Measurements from ENCODE around the gene RASGEF1B. TPM values are rescaled to one million over a fixed set of nuclear protein-coding genes. Genes with fewer than 3 reads are reported as not detected.
A peak's percentile ranks its signal among the peaks of the same experiment; 100 is the strongest.

The RASGEF1B gene
- total RNA-seq, 1 donor from 2014 or later, result 45.1 TPM

DNA sequence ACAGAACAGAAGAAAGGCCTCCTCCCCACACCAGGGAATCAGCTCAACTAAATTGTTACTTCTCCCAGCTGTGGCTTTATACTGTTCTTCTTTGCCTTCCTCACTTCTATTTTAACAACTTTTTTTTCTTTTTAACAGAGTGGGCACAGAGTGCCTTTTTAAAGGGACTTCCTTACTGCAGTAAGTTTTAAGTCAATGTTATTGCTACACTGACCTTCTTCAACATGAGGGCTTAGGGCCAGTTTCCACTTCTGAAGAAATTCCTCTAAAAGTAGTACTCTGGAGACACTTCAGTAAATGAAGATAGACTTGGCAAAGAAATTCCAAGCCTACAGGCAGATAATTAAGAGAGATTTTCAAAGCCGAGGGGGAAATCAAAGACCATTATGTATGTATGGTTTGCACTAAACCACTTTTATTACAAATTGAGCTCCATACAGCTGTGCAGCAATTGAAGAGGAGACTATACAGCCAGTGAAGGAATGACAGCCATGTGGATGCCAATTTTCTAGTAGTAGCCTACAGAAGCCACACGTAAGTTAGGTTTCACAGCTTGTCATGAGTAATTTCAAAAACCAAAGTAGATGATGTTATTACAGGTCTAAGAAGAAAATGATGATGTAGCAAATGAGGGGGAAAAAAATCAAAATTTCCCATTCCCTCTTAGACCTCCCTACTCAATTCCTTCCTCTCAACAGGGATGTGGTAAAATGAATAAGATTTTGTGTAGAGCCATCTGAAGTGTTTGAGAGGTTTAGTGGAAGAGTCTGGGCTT, 36.9 kb upstream of the RASGEF1B start:
- intact Hi-C loops (cut with DNase I), result no loop called here
- no peaks in the 10 kb centered on the region for H3K36me3 ChIP-seq
- ATAC-seq, result peak; percentile 24

GRCh38 chr4:81507530-81507929, 35.8 kb upstream of the RASGEF1B start:
- Histone ChIP-seq H3K9me3 (no peaks in the 10 kb centered on the region), H3K27ac (peak overlapping the region; percentile 64), H3K27me3 (no peaks in the 10 kb centered on the region), H3K4me1 (peaks cover 43% of the 10 kb centered on the region), H3K4me3 (no peak overlapping the region), H3K36me3 (no peaks in the 10 kb centered on the region)
- ATAC-seq (no peak), DNase-seq (no peak)
- intact Hi-C loops (cut with DNase I), result no loop called here
- no peak for TF ChIP-seq CTCF (IDR thresholded peaks at IDR 0.05)

More for the DNA sequence above, 36.9 kb upstream of the RASGEF1B start:
- Histone ChIP-seq H3K4me1 (peaks cover 43% of the 10 kb centered on the region), H3K4me3 (no peak overlapping the region), H3K9me3 (no peaks in the 10 kb centered on the region), H3K27me3 (no peaks in the 10 kb centered on the region), H3K27ac (peak overlapping the region; percentile 64)
- DNase-seq, result no peak
- no peak for TF ChIP-seq CTCF (IDR thresholded peaks at IDR 0.05)

GRCh38 chr4:81506731-81507130, 35.0 kb upstream of the RASGEF1B start:
- ATAC-seq (no peak), DNase-seq (no peak)
- Histone ChIP-seq H3K9me3 (no peaks in the 10 kb centered on the region), H3K27ac (peak overlapping the region; percentile 86), H3K4me3 (no peak overlapping the region), H3K27me3 (no peaks in the 10 kb centered on the region), H3K4me1 (peaks cover 43% of the 10 kb centered on the region), H3K36me3 (no peaks in the 10 kb centered on the region)
- intact Hi-C loops (cut with DNase I), result no loop called here
- no peak for TF ChIP-seq CTCF (IDR thresholded peaks at IDR 0.05)

DNA sequence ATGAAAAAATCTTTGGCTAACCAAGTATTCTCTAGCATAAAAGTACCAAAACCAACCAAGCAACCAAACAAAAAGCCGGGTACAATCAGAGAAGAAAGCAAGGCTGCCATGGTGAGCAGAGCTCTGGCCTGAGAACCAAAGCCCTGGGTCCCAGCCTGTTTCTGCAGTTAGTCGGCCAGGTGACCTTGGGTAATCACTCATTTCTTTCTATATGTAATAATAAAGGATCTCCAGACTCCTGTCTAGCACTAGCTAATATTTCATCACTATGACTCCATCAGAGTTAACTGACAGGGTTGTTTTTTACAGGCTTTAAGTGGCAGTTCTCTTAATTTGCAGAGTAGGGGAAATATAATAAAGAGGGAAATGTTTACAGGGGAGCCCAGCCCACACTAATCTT, 34.0 kb upstream of the RASGEF1B start:
- ATAC-seq (no peak), DNase-seq (no peak)
- Histone ChIP-seq H3K4me1 (peaks cover 43% of the 10 kb centered on the region), H3K27me3 (no peaks in the 10 kb centered on the region), H3K9me3 (no peaks in the 10 kb centered on the region), H3K4me3 (peak overlapping the region; percentile 14), H3K27ac (peak overlapping the region; percentile 86), H3K36me3 (no peaks in the 10 kb centered on the region)
- intact Hi-C loops (cut with DNase I), result no loop called here
- TF ChIP-seq CTCF (IDR thresholded peaks at IDR 0.05), result no peak

DNA sequence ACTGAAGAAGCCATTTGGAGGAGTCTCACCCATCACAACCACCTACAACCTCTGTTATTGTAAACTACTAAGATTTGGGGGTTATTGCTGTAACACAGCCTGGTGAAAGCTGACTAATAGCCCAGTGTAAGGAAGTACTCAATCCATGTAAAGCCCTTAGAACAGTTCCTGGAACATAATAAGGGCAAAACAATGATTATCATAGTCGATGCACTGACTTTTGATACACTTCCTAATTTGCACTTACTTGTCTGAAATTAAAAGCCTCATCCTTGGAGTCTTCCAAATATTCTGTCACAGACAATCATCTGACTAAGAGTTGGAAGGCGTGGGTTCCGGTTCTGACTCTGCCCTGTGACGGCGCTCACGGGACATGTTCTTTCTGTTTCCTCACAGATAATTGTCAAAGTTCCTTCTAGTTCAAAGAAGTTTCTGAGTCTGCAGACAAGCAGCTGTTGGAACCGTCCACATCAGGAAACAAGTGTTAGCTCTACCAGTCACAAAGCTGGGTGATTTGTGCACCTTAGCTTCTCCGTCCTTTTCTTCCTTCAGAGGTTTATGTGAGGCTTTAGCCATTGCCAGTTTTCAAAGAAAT, 33.4 kb upstream of the RASGEF1B start:
- peak; percentile 84 for DNase-seq
- H3K27me3 ChIP-seq, result no peaks in the 10 kb centered on the region
- peak; percentile 81 for ATAC-seq
- peaks cover 43% of the 10 kb centered on the region for H3K4me1 ChIP-seq
- TF ChIP-seq CTCF (IDR thresholded peaks at IDR 0.05), result peak; percentile 9
- no peaks in the 10 kb centered on the region for H3K36me3 ChIP-seq
- H3K27ac ChIP-seq, result peak overlapping the region; percentile 86
- intact Hi-C loops (cut with DNase I), result no loop called here
- H3K4me3 ChIP-seq, result peak overlapping the region; percentile 14
- H3K9me3 ChIP-seq, result no peaks in the 10 kb centered on the region

All from upper lobe of right lung (tissue), 1 donor.